ENCODE measurements around the gene BBS9. TPM values are rescaled to one million over a fixed set of nuclear protein-coding genes. Genes with fewer than 3 reads are reported as not detected.

BBS9 gene
- total and polyA plus RNA-seq, 2 of the 4 experiments (the other 2 are of a cell fraction): 7.9 to 9.5 TPM

GRCh38 chr7:33411020-33411419 lies 281.7 kb downstream of the BBS9 start:
- intact Hi-C loops (cut with micrococcal nuclease): no loop called here
- no peaks in the 10 kb centered on the region for H4K20me1 ChIP-seq (ENCODE audit: insufficient read depth, low read length)
- no peak overlapping the region for H3K23ac ChIP-seq (ENCODE audit: low read depth, low read length)
- H3K9ac ChIP-seq (ENCODE audit: low read depth, low read length): no peak overlapping the region
- POLR2A ChIA-PET (ENCODE audit: unreplicated experiment): interaction anchor here (0.9 kb wide), 1 partner anchor 160 kb away, joined by 4 read pairs; no protein-coding TSS in a partner anchor
- no CpG with 5 or more reads among the region's 3 CpGs for WGBS, 2 experiments (ENCODE audit: extremely low coverage in 2 of 2, insufficient read length in 1 of 2)
- H2BK20ac ChIP-seq (ENCODE audit: low read depth, low read length): no peak overlapping the region
- no peak overlapping the region for H4K91ac ChIP-seq (ENCODE audit: insufficient read depth, low read depth, low read length)
- TF ChIP-seq ELK1 (IDR thresholded peaks at IDR 0.05; ENCODE audit: borderline replicate concordance, low read depth, low read length) (no peak), MAZ (IDR thresholded peaks at IDR 0.05; ENCODE audit: borderline replicate concordance, low read depth, low read length) (no peak), FOS (IDR thresholded peaks at IDR 0.05; ENCODE audit: low read depth, low read length) (no peak), CHD1 (IDR thresholded peaks at IDR 0.05; ENCODE audit: low read depth, low read length) (no peak), CTCF (conservative IDR thresholded peaks at IDR 0.05; ENCODE audit: low read depth, low read length) (no peak), MXI1 (IDR thresholded peaks at IDR 0.05; ENCODE audit: borderline replicate concordance, low read depth, low read length) (no peak), RAD21 (IDR thresholded peaks at IDR 0.05; ENCODE audit: low read length) (no peak), SMC3 (IDR thresholded peaks at IDR 0.05; ENCODE audit: low read depth, low read length) (no peak), USF2 (IDR thresholded peaks at IDR 0.05; ENCODE audit: low read depth, low read length) (no peak)
- no peak overlapping the region for H3K56ac ChIP-seq (ENCODE audit: extremely low read depth, insufficient read depth, low read length)
- H3K4ac ChIP-seq (ENCODE audit: low read depth, low read length): no peak overlapping the region
- H2BK120ac ChIP-seq (ENCODE audit: low read depth, low read length): no peak overlapping the region
- H3K27ac ChIP-seq (ENCODE audit: insufficient read depth, low read length): no peak overlapping the region
- CTCF ChIA-PET: no interaction called here
- H2BK15ac ChIP-seq (ENCODE audit: low read depth, low read length): no peak overlapping the region
- in situ Hi-C loops (cut with MboI; ENCODE audit: low sequenced_read_pairs): no loop called here
- no peaks in the 10 kb centered on the region for H3K27me3 ChIP-seq (ENCODE audit: control insufficient read depth, insufficient read depth, low read length)
- H2AFZ ChIP-seq (replicated peaks; ENCODE audit: low read length, poor library complexity): no peak overlapping the region
- no peaks in the 10 kb centered on the region for H3K79me1 ChIP-seq (ENCODE audit: low read depth in 1 of 2, low read length in 2 of 2)
- no peak overlapping the region for H3K4me3 ChIP-seq (ENCODE audit: insufficient read depth, low read depth, low read length)
- dilution Hi-C loops (cut with HindIII; ENCODE audit: low sequenced_read_pairs, unreplicated experiment): no loop called here
- no peak overlapping the region for H2BK5ac ChIP-seq (ENCODE audit: low read depth, low read length, poor library complexity, severe bottlenecking)
- no peak overlapping the region for H4K8ac ChIP-seq (ENCODE audit: low read depth in 2 of 2, low read length in 2 of 2)
- no peak overlapping the region for H2AK9ac ChIP-seq (replicated peaks; ENCODE audit: low read depth, low read length, poor library complexity)
- H3K4me1 ChIP-seq (ENCODE audit: control insufficient read depth, insufficient read depth, low read length): no peaks in the 10 kb centered on the region
- no peak overlapping the region for H3K18ac ChIP-seq (ENCODE audit: low read depth, low read length)
- DNase-seq: no peak
- ATAC-seq (ENCODE audit: low read depth): no peak
- H3K14ac ChIP-seq (replicated peaks; ENCODE audit: low read depth, low read length): no peak overlapping the region
- H2AK5ac ChIP-seq (ENCODE audit: low read depth, low read length): no peak overlapping the region
- no peak overlapping the region for H3K4me2 ChIP-seq (ENCODE audit: low read depth, low read length)
- no peaks in the 10 kb centered on the region for H3K36me3 ChIP-seq (ENCODE audit: control insufficient read depth, insufficient read depth, low read length)
- no TSS peak for BruUV-seq (replicated peaks)
- no peak overlapping the region for H4K5ac ChIP-seq (ENCODE audit: low read depth, low read length)
- H3K9me1 ChIP-seq (ENCODE audit: insufficient read depth, low read length): no peaks in the 10 kb centered on the region
- H3K9me3 ChIP-seq (ENCODE audit: control insufficient read depth, insufficient read depth, low read length): no peaks in the 10 kb centered on the region; the same call in none of the 2 replicates
